Activated T-cell treated with anti-CD3 and anti-CD28 coated beads, Interleukin-2, amount 50 U/mL, for 24 hours (primary cell): ENCODE measurements around the gene NAA25.

Experiments
- DNase-seq: peaks from one replicate; pipeline ENCODE4 v3.0.0-alpha.2; 2020
- H3K27ac Mint-ChIP-seq: 2 replicates; pipeline ENCODE4 v1.8.0; 2020; ENCODE audit warnings: mild to moderate bottlenecking, mixed read lengths
- H3K27me3 Mint-ChIP-seq: 2 replicates; pipeline ENCODE4 v1.8.0; 2020; ENCODE audit warnings: mixed read lengths
- H3K36me3 Mint-ChIP-seq: 2 replicates; pipeline ENCODE4 v1.8.0; 2020; ENCODE audit warnings: low read depth, mixed read lengths
- H3K4me1 Mint-ChIP-seq: 2 replicates; pipeline ENCODE4 v1.8.0; 2020; ENCODE audit warnings: low read depth, mixed read lengths
- H3K4me3 Mint-ChIP-seq: 2 replicates; pipeline ENCODE4 v1.8.0; 2020; ENCODE audit warnings: mild to moderate bottlenecking, moderate library complexity, mixed read lengths
- H3K9me3 Mint-ChIP-seq: 2 replicates; pipeline ENCODE4 v1.8.0; 2020; ENCODE audit warnings: mixed read lengths

NAA25 gene

GRCh38 chr12:112108202-112109079 lies at the start of gene NAA25:
Gene NAA25, minus strand, starts transcription at chr12:112108783. Its CDS starts 10 bp downstream, at chr12:112108773.
- peak within 1 kb of the TSS; percentile 99 for H3K27ac Mint-ChIP-seq
- DNase-seq, result peak; percentile 92
- H3K4me3 Mint-ChIP-seq, result peak within 1 kb of the TSS; percentile 98
- no peaks in the 10 kb centered on the region for H3K9me3 Mint-ChIP-seq
- H3K4me1 Mint-ChIP-seq, result peaks cover 59% of the 10 kb centered on the region
- H3K27me3 Mint-ChIP-seq, result no peaks in the 10 kb centered on the region
- peaks cover 51% of the 10 kb centered on the region for H3K36me3 Mint-ChIP-seq

- no peak overlapping the region for H3K4me3 Mint-ChIP-seq
- H3K27me3 Mint-ChIP-seq, result no peaks in the 10 kb centered on the region
- H3K9me3 Mint-ChIP-seq, result peaks cover 24% of the 10 kb centered on the region
- no peak for DNase-seq
- H3K36me3 Mint-ChIP-seq, result peaks cover 97% of the 10 kb centered on the region
- no peak overlapping the region for H3K27ac Mint-ChIP-seq
- peaks cover 16% of the 10 kb centered on the region for H3K4me1 Mint-ChIP-seq
Observed at GRCh38 chr12:112153893-112154219, 45.3 kb upstream of the NAA25 start.

GRCh38 chr12:112153181-112153892 lies 44.8 kb upstream of the NAA25 start:
- H3K27ac Mint-ChIP-seq, result no peak overlapping the region
- peaks cover 97% of the 10 kb centered on the region for H3K36me3 Mint-ChIP-seq
- H3K4me1 Mint-ChIP-seq, result peaks cover 10% of the 10 kb centered on the region
- DNase-seq, result no peak
- H3K4me3 Mint-ChIP-seq, result no peak overlapping the region
- peaks cover 22% of the 10 kb centered on the region for H3K9me3 Mint-ChIP-seq
- no peaks in the 10 kb centered on the region for H3K27me3 Mint-ChIP-seq

GRCh38 chr12:112151766-112152541 lies 43.4 kb upstream of the NAA25 start:
- DNase-seq, result no peak
- no peak overlapping the region for H3K4me3 Mint-ChIP-seq
- peaks cover 4% of the 10 kb centered on the region for H3K4me1 Mint-ChIP-seq
- H3K9me3 Mint-ChIP-seq, result peaks cover 12% of the 10 kb centered on the region
- H3K36me3 Mint-ChIP-seq, result peaks cover 94% of the 10 kb centered on the region
- no peaks in the 10 kb centered on the region for H3K27me3 Mint-ChIP-seq
- H3K27ac Mint-ChIP-seq, result peak overlapping the region; percentile 74

- DNase-seq, result no peak
- H3K27me3 Mint-ChIP-seq, result no peaks in the 10 kb centered on the region
- H3K4me1 Mint-ChIP-seq, result peaks cover 7% of the 10 kb centered on the region
- no peak overlapping the region for H3K4me3 Mint-ChIP-seq
- peaks cover 92% of the 10 kb centered on the region for H3K36me3 Mint-ChIP-seq
- H3K27ac Mint-ChIP-seq, result peak overlapping the region; percentile 83
- peaks cover under 1% of the 10 kb centered on the region for H3K9me3 Mint-ChIP-seq
Observed at GRCh38 chr12:112149596-112149995, 41.0 kb upstream of the NAA25 start.

- H3K36me3 Mint-ChIP-seq, result peaks cover 91% of the 10 kb centered on the region
- H3K9me3 Mint-ChIP-seq, result no peaks in the 10 kb centered on the region
Observed at GRCh38 chr12:112148031-112148513, 39.5 kb upstream of the NAA25 start.

GRCh38 chr12:112146123-112146522 lies 37.5 kb upstream of the NAA25 start:
- H3K4me1 Mint-ChIP-seq, result peaks cover 7% of the 10 kb centered on the region
- peaks cover 90% of the 10 kb centered on the region for H3K36me3 Mint-ChIP-seq
- no peaks in the 10 kb centered on the region for H3K9me3 Mint-ChIP-seq
- H3K4me3 Mint-ChIP-seq, result no peak overlapping the region
- H3K27ac Mint-ChIP-seq, result peak overlapping the region; percentile 83
- no peak for DNase-seq
- H3K27me3 Mint-ChIP-seq, result no peaks in the 10 kb centered on the region

More at GRCh38 chr12:112148031-112148513, 39.5 kb upstream of the NAA25 start:
- H3K27ac Mint-ChIP-seq, result peak overlapping the region; percentile 64
- peaks cover 7% of the 10 kb centered on the region for H3K4me1 Mint-ChIP-seq
- no peaks in the 10 kb centered on the region for H3K27me3 Mint-ChIP-seq
- no peak for DNase-seq
- H3K4me3 Mint-ChIP-seq, result no peak overlapping the region

GRCh38 chr12:112140728-112141127 lies 32.1 kb upstream of the NAA25 start:
- H3K36me3 Mint-ChIP-seq, result peaks cover 85% of the 10 kb centered on the region
- DNase-seq, result no peak
- no peak overlapping the region for H3K4me3 Mint-ChIP-seq
- H3K9me3 Mint-ChIP-seq, result no peaks in the 10 kb centered on the region
- peaks cover 7% of the 10 kb centered on the region for H3K4me1 Mint-ChIP-seq
- peak overlapping the region; percentile 35 for H3K27ac Mint-ChIP-seq
- H3K27me3 Mint-ChIP-seq, result no peaks in the 10 kb centered on the region

GRCh38 chr12:112134731-112135130 lies 26.1 kb upstream of the NAA25 start:
- Mint-ChIP-seq H3K27ac (no peak overlapping the region), H3K4me3 (no peak overlapping the region), H3K36me3 (peaks cover 73% of the 10 kb centered on the region), H3K4me1 (peaks cover 29% of the 10 kb centered on the region), H3K27me3 (no peaks in the 10 kb centered on the region), H3K9me3 (no peaks in the 10 kb centered on the region)
- DNase-seq, result no peak

- Mint-ChIP-seq H3K27ac (peak overlapping the region; percentile 76), H3K4me3 (no peak overlapping the region), H3K36me3 (peaks cover 65% of the 10 kb centered on the region), H3K27me3 (no peaks in the 10 kb centered on the region), H3K4me1 (peaks cover 41% of the 10 kb centered on the region), H3K9me3 (no peaks in the 10 kb centered on the region)
- no peak for DNase-seq
Observed at GRCh38 chr12:112133418-112133817, 24.8 kb upstream of the NAA25 start.

GRCh38 chr12:112131686-112132085 lies 23.1 kb upstream of the NAA25 start:
- peak overlapping the region; percentile 93 for H3K27ac Mint-ChIP-seq
- peaks cover 57% of the 10 kb centered on the region for H3K36me3 Mint-ChIP-seq
- no peaks in the 10 kb centered on the region for H3K9me3 Mint-ChIP-seq
- peaks cover 56% of the 10 kb centered on the region for H3K4me1 Mint-ChIP-seq
- no peak for DNase-seq
- peak overlapping the region; percentile 16 for H3K4me3 Mint-ChIP-seq
- H3K27me3 Mint-ChIP-seq, result no peaks in the 10 kb centered on the region

GRCh38 chr12:112130441-112130998 lies 21.9 kb upstream of the NAA25 start:
- H3K4me1 Mint-ChIP-seq, result peaks cover 62% of the 10 kb centered on the region
- H3K27ac Mint-ChIP-seq, result peak overlapping the region; percentile 93
- H3K4me3 Mint-ChIP-seq, result peak overlapping the region; percentile 65
- H3K27me3 Mint-ChIP-seq, result no peaks in the 10 kb centered on the region
- H3K9me3 Mint-ChIP-seq, result no peaks in the 10 kb centered on the region
- H3K36me3 Mint-ChIP-seq, result peaks cover 54% of the 10 kb centered on the region
- no peak for DNase-seq

GRCh38 chr12:112126911-112127310 lies 18.3 kb upstream of the NAA25 start:
- DNase-seq, result no peak
- no peaks in the 10 kb centered on the region for H3K27me3 Mint-ChIP-seq
- peak overlapping the region; percentile 83 for H3K27ac Mint-ChIP-seq
- H3K4me3 Mint-ChIP-seq, result peak overlapping the region; percentile 88
- H3K9me3 Mint-ChIP-seq, result no peaks in the 10 kb centered on the region
- H3K4me1 Mint-ChIP-seq, result peaks cover 54% of the 10 kb centered on the region
- peaks cover 26% of the 10 kb centered on the region for H3K36me3 Mint-ChIP-seq

- peak overlapping the region; percentile 88 for H3K4me3 Mint-ChIP-seq
- no peak for DNase-seq
- peaks cover 45% of the 10 kb centered on the region for H3K4me1 Mint-ChIP-seq
- no peaks in the 10 kb centered on the region for H3K27me3 Mint-ChIP-seq
- H3K27ac Mint-ChIP-seq, result peak overlapping the region; percentile 83
- H3K9me3 Mint-ChIP-seq, result no peaks in the 10 kb centered on the region
- H3K36me3 Mint-ChIP-seq, result peaks cover 17% of the 10 kb centered on the region
Observed at GRCh38 chr12:112126000-112126438, 17.4 kb upstream of the NAA25 start.
